Lower leg skin (tissue), 4 donors: ENCODE results near the gene UGDH. TPM values are rescaled to one million over a fixed set of nuclear protein-coding genes. Genes with fewer than 3 reads are reported as not detected.
"Not testable (repeated sequence)": the region's sequence is repeated elsewhere in the genome, so short reads cannot be mapped to it uniquely, and the experiment has no call there.

Experiments used
- DNase-seq, 2 donors: peaks; one replicate each; pipeline ENCODE4 v3.0.0-alpha.2; 2019; ENCODE audit warnings: low spot score in 2 of 2
- H3K4me3 ChIP-seq: fragments of 200-600 bp; sonication (generic); 2 replicates; pipeline ENCODE4 v1.5.1; 2017; ENCODE audit warnings: mild to moderate bottlenecking, low read depth; ENCODE audit not compliant: poor library complexity, severe bottlenecking
- POLR2A ChIP-seq, 2 donors: fragments of 450-650 bp; IDR thresholded peaks; one replicate each; pipeline ENCODE4 v1.6.1; 2016 to 2017; ENCODE audit warnings: antibody characterized with exemption in 2 of 2, mild to moderate bottlenecking in 1 of 2, moderate library complexity in 1 of 2
- WGBS, 2 donors: methylation state at CpG; one replicate each; pipeline ENCODE4 v1.1.5; 2018; 5-methylcytosine and 5-hydroxymethylcytosine counted together
- intact Hi-C: fragments of 100-400 bp; cut with DNase I; formaldehyde crosslinking; loops from one replicate; pipeline ENCODE4 v1.15.0; 2023; ENCODE audit warnings: low total_unique reads
- total RNA-seq, 4 donors: library from RNA; depleted of rRNA; stranded (reverse); fragments of >200 nt; gene quantifications; one replicate each; pipeline ENCODE4 v1.1.0, GENCODE V29; 2016
- TF ChIP-seq, protein P1 (sequence below), 3 donors: fragments of 450-650 bp; IDR thresholded peaks; one replicate each; pipeline ENCODE4 v1.5.1; 2016; ENCODE audit warnings: antibody characterized with exemption in 3 of 3, mild to moderate bottlenecking in 3 of 3, moderate library complexity in 2 of 3

The UGDH gene
- total RNA-seq, 4 donors from 2014 or later: 20.2 to 29.4 (median 24.3) TPM

DNA sequence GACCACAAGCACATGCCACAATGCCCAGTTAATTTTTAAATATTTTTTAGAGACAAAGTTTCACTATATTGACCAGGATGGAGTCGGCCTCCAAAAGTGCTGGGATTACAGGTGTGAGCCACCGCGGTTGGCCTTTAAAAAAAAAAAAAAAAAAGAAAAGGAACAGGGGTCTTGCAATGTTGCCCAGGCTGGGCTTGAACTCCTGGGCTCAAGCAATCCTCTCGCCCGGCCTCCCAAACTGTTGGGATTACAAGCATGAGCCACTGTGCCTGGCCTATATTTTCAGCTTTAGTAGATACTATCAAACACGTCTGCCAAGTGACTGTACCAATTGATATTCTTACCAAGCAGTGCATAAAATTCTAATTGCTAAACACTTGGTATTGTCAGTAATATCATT is 8.8 kb downstream of the UGDH start:
- DNase-seq: no peak
- no peak overlapping the region for H3K4me3 ChIP-seq
- intact Hi-C loops: no loop called here
- no peak for TF ChIP-seq POLR2A (IDR thresholded peaks at IDR 0.05)
- TF ChIP-seq, protein P1, sequence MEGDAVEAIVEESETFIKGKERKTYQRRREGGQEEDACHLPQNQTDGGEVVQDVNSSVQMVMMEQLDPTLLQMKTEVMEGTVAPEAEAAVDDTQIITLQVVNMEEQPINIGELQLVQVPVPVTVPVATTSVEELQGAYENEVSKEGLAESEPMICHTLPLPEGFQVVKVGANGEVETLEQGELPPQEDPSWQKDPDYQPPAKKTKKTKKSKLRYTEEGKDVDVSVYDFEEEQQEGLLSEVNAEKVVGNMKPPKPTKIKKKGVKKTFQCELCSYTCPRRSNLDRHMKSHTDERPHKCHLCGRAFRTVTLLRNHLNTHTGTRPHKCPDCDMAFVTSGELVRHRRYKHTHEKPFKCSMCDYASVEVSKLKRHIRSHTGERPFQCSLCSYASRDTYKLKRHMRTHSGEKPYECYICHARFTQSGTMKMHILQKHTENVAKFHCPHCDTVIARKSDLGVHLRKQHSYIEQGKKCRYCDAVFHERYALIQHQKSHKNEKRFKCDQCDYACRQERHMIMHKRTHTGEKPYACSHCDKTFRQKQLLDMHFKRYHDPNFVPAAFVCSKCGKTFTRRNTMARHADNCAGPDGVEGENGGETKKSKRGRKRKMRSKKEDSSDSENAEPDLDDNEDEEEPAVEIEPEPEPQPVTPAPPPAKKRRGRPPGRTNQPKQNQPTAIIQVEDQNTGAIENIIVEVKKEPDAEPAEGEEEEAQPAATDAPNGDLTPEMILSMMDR (IDR thresholded peaks at IDR 0.05): no peak
- 95 to 96% methylated on average over 6 of the region's 6 CpGs for WGBS, 2 donors

DNA sequence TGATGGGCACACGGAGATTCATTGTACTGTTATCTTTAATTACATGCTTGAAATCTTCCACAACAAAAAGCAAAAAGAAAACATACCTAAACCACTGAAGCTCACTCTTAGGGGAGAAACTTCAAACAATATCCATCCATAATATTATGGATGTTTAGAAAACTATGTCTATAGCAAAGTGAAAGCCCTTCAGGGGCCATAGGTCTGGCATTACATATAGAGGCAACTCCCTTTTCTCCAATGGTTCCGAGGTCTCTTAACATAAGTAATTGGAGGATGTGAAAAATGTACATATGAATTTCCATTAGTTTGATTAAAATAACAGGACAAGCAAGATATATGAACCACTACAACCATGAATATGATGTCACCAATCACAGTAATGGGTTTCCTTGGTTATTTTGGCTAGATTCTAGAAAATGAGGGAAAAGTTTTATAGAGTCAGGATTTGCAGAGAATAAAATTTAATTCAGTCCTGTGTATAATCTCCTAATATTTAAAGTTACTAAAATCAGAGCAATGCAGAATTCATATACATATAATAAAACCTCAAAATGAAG is 10.8 kb downstream of the UGDH start:
- intact Hi-C loops: no loop called here
- 94 to 96% methylated on average over 2 of the region's 2 CpGs for WGBS, 2 donors

DNA sequence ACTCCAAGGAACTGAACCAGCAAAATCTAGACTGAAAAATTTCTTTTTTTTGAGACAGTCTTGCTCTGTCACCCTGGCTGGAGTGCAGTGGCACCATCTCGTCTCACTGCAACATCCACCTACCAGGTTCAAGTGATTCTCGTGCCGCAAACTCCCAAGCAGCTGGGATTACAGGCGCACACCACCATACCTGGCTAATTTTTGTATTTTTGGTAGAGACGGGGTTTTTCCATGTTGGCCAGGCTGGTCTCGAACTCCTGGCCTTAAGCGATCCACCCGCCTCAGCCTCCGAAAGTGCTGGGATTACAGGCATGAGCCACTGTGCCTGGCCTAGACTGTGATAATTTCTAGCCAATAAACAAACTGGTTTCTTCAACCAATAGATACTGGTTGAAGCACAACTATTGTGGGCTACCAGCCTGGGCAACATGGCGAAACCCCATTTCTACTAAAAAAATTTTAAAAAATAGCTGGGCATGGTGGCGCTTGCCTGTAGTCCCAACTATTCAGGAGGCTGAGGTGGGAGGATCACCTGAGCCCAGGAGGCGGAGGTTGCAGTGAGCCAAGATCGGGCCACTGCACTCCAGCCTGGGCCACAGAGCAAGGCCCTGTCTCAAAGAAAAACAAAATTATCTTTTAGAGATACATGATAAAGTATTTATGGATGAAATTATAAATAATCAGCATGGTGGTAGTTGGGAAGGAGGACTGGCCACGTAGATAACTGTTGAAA is 11.4 kb downstream of the UGDH start:
- intact Hi-C loops, DNase-seq, H3K4me3 ChIP-seq: not testable (repeated sequence)
- 97% methylated on average over 14 of the region's 14 CpGs for WGBS, 2 donors

More for the DNA sequence above, 10.8 kb downstream of the UGDH start:
- DNase-seq: no peak
- no peak for TF ChIP-seq POLR2A (IDR thresholded peaks at IDR 0.05)
- TF ChIP-seq, protein P1 (IDR thresholded peaks at IDR 0.05): no peak
- H3K4me3 ChIP-seq: no peak overlapping the region

DNA sequence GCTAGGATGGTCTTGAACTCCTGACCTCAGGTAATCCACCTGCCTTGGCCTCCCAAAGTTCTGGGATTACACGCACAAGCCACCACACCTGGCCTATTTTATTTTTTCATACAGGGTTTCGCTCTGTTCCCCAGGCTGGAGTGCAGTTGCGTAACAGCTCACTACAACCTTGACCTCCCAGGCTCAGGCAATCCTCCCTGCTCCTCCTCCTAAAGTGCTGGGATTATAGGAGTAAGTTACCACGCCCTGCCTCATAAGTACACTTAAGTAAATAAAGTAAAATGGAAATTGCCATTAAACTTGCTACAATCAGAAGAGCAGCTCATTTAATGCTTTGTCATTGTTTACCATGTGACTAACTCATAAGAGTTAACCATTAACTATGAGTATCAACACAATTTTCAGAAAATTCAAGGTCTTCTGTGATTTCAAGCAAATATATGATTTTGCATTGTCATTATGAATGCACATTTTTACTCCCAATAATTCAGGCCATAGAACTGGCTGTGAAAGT is 12.3 kb downstream of the UGDH start:
- no peak overlapping the region for H3K4me3 ChIP-seq
- intact Hi-C loops: no loop called here
- no peak for TF ChIP-seq POLR2A (IDR thresholded peaks at IDR 0.05)
- DNase-seq: no peak
- WGBS, 2 donors: 82 to 85% methylated on average over 4 of the region's 4 CpGs

DNA sequence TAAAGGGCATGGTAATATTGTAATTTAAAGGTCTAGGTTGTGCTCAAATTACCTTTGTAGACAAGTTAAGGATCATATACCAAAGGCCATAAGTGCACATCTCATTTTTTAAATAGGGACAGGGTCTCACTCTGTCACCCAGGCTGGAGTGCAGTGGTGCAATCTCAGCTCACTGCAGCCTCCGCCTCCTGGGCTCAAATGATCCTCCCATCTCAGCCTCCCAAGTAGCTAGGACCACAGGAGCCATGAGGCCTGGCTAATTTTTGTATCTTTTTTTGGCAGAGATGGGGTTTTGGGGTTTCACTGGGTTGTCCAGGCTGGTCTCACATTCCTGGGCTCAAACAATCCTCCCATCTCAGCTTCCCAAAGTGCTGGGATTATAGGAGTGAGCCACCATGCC is 13.0 kb downstream of the UGDH start:
- WGBS, 2 donors: 94% methylated on average over 1 of the region's 1 CpG
- DNase-seq, H3K4me3 ChIP-seq, intact Hi-C loops: not testable (repeated sequence)

DNA sequence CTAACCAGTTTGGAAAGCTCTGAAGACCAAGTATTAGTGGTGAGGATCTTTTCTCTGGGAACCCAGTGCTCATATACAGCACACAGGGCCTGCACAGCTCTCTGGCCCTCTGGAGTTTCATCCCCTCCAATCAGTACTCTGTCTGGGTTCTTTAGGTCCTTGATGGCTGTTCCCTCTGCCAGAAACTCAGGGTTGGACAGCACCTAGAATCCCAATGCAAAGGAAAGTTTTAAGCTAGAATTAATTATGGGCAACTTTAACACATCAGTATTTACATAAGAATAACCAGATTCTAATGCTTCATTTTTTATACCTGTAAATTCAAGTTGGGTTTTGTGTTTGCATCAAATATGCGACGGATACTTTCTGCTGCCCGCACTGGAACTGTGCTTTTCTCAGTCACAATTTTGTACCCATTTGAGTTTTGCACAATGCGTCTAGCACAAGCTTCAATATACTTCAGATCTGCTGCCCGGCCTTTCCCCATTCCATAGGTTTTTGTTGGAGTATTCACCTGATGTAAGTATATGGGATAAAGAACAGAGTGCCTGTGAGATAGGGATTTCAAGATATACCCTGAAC is 16.8 kb downstream of the UGDH start:
- no peak for DNase-seq
- TF ChIP-seq POLR2A (IDR thresholded peaks at IDR 0.05): no peak
- TF ChIP-seq, protein P1 (IDR thresholded peaks at IDR 0.05): no peak
- no peak overlapping the region for H3K4me3 ChIP-seq
- whole genome bisulfite sequencing, 2 donors: 94 to 96% methylated on average over 5 of the region's 5 CpGs
- intact Hi-C loops: no loop called here

DNA sequence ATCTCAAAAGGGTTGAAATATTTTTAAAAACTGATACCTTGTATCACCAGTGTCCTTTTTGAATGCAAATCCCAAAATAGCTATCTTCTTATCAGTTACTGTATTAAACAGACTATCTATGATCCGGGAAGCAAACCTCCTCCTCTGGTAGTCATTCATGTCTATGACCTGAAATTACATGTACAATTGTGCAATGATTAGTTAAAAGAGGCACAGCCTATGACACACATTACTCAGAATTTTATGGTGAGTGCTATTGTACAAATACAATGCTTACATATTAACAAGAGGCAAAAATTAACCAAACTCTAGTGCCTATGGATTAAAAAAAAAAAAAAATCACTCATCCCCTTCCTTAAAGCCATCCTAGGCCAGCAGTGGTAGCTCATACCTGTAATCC is 21.7 kb downstream of the UGDH start:
- no peak overlapping the region for H3K4me3 ChIP-seq
- TF ChIP-seq POLR2A (IDR thresholded peaks at IDR 0.05): no peak
- intact Hi-C loops: no loop called here
- WGBS, 2 donors: 64 to 86% methylated on average over 1 of the region's 1 CpG
- DNase-seq: no peak
